NCI-H1436 treated with DMSO at 0.1 percent for 48 hours (cell line): ENCODE data around the gene DNAH17.

Source experiments
- DNase-seq: peaks from one replicate; lab custom pipeline; 2025; lab: John Stamatoyannopoulos, UW

The DNAH17 gene

GRCh38 chr17:78602246-78602645, 25.1 kb upstream of the DNAH17 start:
- DNase-seq = no peak

- no peak for DNase-seq
Observed at GRCh38 chr17:78601577-78602190, 24.5 kb upstream of the DNAH17 start.

DNA sequence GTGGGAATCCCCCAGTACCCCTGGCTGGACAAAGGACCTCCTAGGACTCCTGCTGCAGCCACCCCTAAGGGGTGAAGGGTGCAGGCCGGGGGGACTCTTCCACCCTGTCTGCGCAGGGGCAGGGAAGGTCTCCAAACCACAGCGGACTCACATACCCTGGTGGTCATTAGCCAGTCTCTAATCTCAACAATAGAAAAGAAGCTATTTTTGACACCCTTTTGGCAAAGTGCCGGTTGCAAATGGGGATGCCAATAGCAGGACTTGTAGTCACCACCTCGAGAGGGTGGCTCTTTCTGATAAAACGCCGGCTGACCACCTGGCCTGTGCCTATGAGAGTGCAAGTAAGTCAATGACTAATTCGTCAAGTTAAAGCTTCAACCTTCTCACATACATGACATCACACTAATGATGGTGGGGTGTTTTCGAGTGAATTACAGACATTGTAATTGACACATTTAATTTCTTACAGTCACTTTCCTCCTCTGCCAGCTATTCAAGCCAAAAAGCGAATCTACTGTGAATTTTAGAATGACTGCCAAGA, 23.1 kb upstream of the DNAH17 start:
- DNase-seq = no peak

- DNase-seq = no peak
Observed at GRCh38 chr17:78599419-78599818, 22.2 kb upstream of the DNAH17 start.

DNA sequence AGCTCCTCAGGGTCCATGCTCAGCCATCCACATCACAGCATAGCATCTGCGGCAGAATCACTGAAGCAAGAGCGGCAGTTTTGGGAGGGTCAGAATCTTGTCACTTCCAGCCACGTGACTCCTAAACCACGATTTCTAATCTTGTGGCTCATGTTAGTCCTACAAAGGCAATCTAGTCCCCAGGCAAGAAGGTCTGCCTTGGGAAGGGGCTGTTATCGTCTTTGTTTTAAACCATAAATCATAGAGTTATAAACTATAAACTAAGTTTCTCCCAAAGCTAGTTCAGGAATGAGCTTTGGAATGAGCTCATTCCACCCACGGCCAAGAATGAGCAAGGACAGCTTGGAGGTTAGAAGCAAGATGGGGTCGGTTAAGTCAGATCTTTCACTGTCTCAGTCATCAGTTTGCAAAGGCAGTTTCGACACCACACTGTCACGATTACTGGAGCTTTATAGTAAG, 20.8 kb upstream of the DNAH17 start:
- DNase-seq = no peak

DNA sequence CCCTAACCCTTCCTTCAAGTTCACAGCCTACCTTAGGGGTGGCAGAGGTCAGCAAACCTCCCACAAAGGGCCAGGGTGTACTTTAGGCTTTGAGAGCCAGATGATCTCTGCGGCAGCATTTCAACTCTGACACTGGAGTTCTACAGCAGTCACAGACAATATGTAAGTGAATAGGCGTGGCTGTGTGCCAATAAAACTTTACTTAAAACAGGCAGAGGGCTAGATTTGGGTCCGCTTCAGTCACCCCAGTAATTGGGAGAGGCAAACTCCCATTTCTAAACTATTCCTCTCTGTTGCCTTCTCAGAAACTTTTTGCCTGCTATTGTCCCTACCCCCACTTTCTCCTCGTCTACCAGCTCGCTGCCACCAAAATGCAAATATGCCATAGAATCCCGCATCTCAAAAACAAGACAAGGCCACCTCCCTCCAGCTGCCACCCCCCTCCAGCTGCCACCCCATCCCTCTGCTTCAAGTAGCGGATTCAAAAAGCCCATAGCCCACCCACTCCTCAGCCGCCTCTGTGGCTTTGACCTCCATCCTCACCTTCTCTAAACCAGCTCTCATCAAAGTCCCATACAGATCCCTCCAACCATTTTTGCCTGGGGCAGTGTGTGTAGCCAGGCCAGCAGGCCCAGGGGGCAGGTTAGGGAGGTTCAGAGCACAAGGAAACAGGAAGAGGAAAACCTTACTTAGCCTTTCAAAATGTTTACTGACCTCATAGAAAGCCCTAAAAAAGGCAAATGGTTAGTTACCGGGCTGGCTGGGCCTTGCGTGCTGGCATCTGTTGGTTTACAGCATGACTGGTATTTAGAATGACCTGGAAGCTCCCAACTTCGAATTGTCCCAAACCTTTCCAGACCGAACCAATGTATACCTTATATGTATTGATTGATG, 19.9 kb upstream of the DNAH17 start:
- no peak for DNase-seq

DNA sequence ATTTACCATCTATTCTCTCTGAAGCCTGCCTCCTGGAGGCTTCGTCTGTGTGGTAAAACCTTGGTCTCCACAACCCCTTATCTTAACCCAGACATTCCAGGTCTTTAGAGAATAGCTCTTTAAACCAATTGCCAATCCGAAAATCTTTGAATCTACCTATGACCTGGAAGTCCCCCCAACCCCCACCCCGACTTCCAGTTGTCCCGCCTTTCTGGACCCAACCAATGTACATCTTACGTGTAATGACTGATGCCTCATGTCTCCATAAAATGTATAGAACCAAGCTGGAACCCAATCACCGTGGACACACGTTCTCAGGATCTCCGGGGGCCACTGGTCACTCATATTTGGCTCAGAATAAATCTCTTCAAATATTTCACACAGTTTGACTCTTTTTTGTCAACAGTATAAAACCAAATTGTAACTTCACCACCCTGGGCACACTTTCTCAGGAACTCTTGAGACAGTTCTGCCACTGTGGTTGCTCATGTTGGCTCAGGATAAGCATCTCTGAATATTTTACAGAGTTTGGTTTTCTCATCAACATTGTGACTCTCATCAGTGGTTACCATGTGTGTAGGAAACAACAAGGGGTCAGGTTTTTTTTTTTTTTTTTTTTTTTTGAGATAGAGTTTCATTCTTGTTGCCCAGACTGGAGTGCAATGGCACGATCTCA, 18.1 kb upstream of the DNAH17 start:
- no peak for DNase-seq

- no peak for DNase-seq
Observed at GRCh38 chr17:78592991-78593329, 15.8 kb upstream of the DNAH17 start.

GRCh38 chr17:78591263-78591671, 14.1 kb upstream of the DNAH17 start:
- no peak for DNase-seq

- DNase-seq = no peak
Observed at GRCh38 chr17:78589885-78590284, 12.7 kb upstream of the DNAH17 start.

- DNase-seq = no peak
Observed at GRCh38 chr17:78589031-78589675, 12.0 kb upstream of the DNAH17 start.

DNA sequence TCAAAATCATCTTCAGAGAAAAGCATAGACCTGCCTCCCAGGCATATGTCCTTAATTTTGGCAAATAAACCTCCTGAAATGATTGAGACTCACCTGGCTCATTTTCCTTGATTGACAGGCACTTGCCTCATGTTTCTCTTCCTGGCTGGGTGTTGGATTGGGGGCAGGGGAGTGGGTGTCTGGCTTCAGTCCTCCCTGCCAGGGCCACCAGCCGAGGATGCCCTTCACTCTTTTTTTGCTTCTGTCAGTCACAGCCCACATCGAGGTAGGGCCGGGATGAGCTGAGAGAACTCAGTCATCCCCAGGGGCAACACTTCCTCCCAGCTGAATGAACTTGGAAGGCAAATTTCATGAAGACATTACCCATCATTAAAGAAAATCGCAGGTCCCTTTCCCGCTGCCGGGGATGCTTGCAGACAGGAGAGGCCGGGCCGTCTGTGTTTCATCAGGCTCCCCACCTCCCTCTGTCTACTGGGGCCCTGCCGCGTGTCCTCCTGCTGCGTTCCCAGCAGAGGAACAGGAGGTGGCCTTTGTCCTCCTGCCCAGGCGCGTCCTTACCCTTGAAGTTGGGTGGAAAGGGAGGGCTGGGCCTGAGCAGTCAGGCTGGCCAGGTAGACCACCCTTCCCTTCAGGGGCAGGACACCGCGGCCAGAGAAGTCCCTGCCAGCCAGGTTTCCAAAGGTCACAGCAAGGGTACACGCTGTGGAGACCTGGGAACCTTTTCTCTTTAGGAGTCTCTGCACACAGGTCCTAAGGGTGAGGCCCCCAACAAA, 11.2 kb upstream of the DNAH17 start:
- no peak for DNase-seq

DNA sequence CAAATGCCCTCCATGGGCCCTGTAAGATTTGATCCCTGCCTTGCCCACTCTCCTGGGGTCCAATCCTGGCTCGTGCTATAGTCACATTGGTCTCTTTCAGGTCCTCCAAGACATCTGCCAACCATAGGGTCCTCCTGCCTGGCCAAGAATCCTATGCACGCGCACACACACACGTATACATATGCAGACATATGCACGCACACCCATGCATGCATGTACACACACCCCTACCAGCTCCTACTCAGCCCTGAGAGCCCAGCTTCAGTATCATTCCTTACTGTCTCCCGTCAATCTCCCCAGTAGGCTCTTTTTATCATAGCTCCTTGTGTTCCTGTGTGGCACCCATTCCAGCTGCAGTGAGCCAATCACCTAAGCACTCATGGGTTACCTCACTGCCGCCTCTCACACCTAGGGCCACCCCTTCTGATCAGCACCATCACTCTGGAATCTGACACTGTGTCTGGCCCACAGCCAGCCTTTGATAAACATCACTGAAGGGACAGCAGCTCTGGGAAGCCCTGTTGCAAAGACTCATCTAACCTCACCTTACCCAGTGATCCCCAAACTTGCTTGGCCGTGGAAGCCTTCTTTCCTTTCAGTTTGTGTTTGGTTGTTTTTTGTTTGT, 7.9 kb upstream of the DNAH17 start:
- no peak for DNase-seq

GRCh38 chr17:78583091-78583490, 5.9 kb upstream of the DNAH17 start:
- DNase-seq = no peak

DNA sequence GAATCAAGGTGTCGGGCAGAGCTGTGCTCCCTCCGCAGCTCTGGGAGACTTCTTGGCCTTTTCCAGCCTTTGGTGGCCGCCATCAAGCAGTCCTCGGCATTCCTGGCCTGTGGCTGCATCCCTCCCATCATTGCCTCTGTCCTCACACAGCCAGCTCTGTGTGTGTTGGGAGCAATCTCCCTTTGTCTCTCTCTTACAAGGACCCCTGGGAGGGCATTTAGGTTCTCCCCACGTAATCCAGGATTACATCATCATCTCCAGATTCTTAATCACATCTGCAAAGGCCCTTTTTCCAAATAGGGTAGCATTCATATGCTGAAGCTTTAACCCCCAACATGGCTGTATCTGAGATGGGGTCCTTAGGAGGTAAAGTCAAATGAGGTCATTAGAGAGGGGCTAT, 4.1 kb upstream of the DNAH17 start:
- DNase-seq = no peak

DNA sequence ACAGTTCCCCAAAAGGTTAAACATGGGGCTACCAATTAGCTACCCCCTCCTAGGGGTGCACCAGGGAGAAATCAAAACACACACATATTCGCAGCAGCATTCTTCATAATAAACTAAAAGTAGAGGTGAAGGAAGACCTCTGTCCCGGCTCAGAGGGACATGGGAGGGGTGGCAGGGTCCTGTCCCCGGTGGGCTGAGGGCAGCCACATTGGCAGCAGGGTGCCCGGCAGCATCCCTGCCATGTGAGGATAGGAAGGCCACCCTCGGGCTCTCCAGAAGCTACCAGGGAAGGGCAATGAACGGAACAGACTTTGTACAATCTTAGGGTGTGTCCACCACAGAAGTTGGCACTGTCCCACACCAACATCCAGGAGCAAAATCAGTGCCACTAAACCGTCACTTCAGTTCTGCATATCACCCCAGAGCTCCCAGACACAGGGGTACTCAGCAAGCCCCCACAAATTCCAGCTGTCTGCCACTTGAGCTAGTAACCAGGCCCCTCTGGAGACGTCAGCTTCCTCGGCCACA, 3.1 kb upstream of the DNAH17 start:
- DNase-seq = no peak

DNA sequence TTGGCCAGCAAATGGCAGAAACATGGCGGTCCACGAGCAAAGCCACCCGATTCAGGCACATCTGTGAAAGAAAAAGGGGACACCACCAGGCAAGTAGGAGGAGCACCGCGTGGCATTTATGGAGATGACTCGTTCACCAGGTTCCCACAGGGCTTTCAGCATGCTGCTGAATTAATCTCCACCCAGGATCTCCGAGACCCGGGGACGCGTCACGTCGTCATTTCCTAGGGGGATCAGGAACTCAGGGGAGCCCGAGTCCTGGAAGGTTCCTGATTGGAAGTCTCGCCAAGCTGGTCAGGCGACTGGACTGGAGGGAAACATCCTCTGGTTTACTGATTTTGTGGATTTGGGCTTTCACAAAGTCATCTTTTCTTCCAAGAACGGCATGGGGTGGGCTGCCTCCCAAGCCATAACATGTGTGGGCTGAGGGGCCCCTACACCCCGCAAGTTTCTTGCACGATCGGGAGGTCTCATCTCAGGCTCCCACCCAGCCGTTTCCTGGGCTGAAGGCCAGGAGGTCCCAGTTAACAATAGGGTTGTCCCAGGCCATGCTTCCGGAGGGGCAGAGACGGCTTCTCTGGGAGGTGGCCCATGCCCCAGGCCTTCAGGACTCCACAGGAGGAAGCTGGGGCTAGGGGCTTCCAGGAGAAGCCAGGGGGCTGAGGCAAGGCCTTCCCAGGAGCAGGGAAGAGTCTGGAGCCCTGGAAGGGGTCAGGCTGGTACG, 645 bp downstream of the DNAH17 start:
- no peak for DNase-seq

DNA sequence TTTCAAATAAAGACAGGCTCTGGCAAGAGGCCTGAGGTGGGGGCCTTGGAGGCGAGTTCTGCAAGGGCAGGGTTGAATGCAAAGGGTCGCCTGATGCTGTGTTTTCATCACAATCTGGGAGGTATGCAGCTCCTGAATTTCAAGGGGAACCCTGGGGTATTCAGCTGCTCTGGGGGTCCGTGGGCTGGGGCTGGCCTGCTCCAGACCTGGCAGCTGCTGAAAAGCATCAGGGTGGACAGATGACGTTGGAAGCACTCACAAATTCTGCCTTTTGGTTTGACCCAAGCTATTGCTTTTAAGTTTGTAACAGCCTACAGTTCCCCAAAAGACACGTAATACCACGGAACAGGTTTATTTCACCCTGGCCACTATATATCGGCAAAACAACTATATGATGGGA, 1.3 kb downstream of the DNAH17 start:
- DNase-seq = no peak

DNA sequence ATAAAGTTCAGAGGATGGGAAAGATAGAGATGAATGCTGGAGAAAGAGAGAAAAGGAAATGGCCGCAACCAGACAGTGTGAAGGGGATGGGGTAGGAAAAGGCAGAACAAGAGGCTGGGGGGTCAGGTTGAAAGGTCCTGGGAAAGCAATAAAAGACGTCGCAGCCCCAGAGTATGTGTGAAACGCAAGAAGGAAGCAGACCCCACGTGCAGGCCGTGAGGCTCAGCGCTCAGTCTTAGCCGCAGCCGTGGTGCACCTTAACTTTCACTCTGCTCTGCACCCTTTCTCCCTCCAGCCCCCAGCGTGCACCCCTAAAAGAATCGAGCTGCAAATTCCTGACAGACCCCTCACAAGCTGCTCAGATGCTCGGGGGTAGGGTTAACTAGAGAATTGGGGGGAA, 1.9 kb downstream of the DNAH17 start:
- DNase-seq = no peak

DNA sequence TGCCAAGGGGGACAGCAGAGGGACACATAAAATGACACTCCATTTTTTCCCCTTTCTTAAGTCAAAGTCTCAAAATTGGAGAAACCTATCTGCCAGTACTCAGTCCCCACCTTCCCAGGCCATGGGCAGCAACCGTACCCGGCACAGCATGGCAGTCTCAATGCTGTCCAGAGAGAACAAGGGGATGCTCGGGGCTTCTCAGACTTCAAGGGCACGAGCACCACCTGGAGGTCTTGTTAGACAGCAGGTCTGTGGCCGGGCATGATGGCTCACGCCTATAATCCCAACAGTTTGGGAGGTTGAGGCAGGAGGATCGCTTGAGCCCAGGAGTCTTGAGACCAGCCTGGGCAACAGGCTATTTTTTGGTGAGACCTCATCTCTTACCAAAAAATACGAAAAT, 3.2 kb downstream of the DNAH17 start:
- DNase-seq = no peak
